ENCODE measurements around the gene BORCS6. TPM values are rescaled to one million over a fixed set of nuclear protein-coding genes. Genes with fewer than 3 reads are reported as not detected.
A peak's percentile ranks its signal among the peaks of the same experiment; 100 is the strongest.
"Not testable (repeated sequence)": the region's sequence is repeated elsewhere in the genome, so short reads cannot be mapped to it uniquely, and the experiment has no call there.

The BORCS6 gene
- total and polyA plus RNA-seq, 5 experiments from 2014 or later: 15.1 to 22.6 (median 16.1) TPM

GRCh38 chr17:8224891-8225812 is 35.2 kb upstream of the BORCS6 start:
- H3K4me1 Mint-ChIP-seq: peaks cover 50 to 85% (median 60%) of the 10 kb centered on the region in 4 donors
- H3K4me3 Mint-ChIP-seq: peak overlapping the region in 9 of 10 donors; percentile 50 to 99 (median 63)
- H3K36me3 Mint-ChIP-seq: peaks cover 7 to 53% (median 37%) of the 10 kb centered on the region in 3 donors
- ATAC-seq (no peak), DNase-seq (peak in 1 of 10 donors; percentile 14)
- POLR2A ChIA-PET: interaction anchor here (0.7 to 15.7 kb wide), 12 partner anchors 11 to 404 kb away, joined by 3 to 437 read pairs (median 48); partner anchors contain the start of genes ALOXE3, AURKB, BORCS6 and CTC1
- H3K9me3 Mint-ChIP-seq: peaks cover 0 to 17% (median 0%) of the 10 kb centered on the region in 9 donors
- H3K27me3 Mint-ChIP-seq: peaks cover 0 to 19% (median 0%) of the 10 kb centered on the region in 5 donors
- H3K27ac Mint-ChIP-seq: peak overlapping the region; percentile 83 to 100 (median 98)

- Mint-ChIP-seq H3K36me3 (peaks cover 0 to 39% (median 26%) of the 10 kb centered on the region in 3 donors), H3K9me3 (peaks cover 0 to 17% (median 0%) of the 10 kb centered on the region in 9 donors), H3K27ac (peak overlapping the region; percentile 93 to 100 (median 98)), H3K27me3 (peaks cover 0 to 19% (median 0%) of the 10 kb centered on the region in 5 donors), H3K4me1 (peaks cover 43 to 73% (median 65%) of the 10 kb centered on the region in 4 donors), H3K4me3 (peak overlapping the region; percentile 91 to 99 (median 96))
- POLR2A ChIA-PET: interaction anchor here (0.7 to 15.7 kb wide), 21 partner anchors 10 to 153 kb away, joined by 3 to 437 read pairs (median 27); partner anchors contain the start of genes ALOXE3, AURKB, BORCS6 and CTC1
- ATAC-seq (peak in 1 of 2 donors; percentile 5), DNase-seq (peak in 7 of 10 donors; percentile 27 to 74 (median 38))
Observed at GRCh38 chr17:8223356-8224126, 33.6 kb upstream of the BORCS6 start.

- peaks cover 0 to 17% (median 0%) of the 10 kb centered on the region in 9 donors for H3K9me3 Mint-ChIP-seq
- peaks cover 43 to 72% (median 66%) of the 10 kb centered on the region in 4 donors for H3K4me1 Mint-ChIP-seq
- ATAC-seq (peak; percentile 45 to 47), DNase-seq (peak; percentile 80 to 96 (median 90))
- H3K36me3 Mint-ChIP-seq: peaks cover 0 to 32% (median 22%) of the 10 kb centered on the region in 3 donors
- H3K27ac Mint-ChIP-seq: peak overlapping the region; percentile 93 to 100 (median 98)
- peaks cover 0 to 19% (median 0%) of the 10 kb centered on the region in 5 donors for H3K27me3 Mint-ChIP-seq
- POLR2A ChIA-PET: interaction anchor here (0.6 to 15.7 kb wide), 20 partner anchors 13 to 537 kb away, joined by 3 to 437 read pairs (median 30); partner anchors contain the start of genes ALOXE3, AURKB, BORCS6 and CTC1
- H3K4me3 Mint-ChIP-seq: peak overlapping the region; percentile 91 to 99 (median 96)
Observed at GRCh38 chr17:8222630-8223355, 32.8 kb upstream of the BORCS6 start.

- Mint-ChIP-seq H3K36me3 (peaks cover 0 to 27% (median 17%) of the 10 kb centered on the region in 3 donors), H3K4me1 (peaks cover 41 to 68% (median 62%) of the 10 kb centered on the region in 4 donors), H3K27ac (peak overlapping the region; percentile 93 to 100 (median 98)), H3K27me3 (peaks cover 0 to 19% (median 0%) of the 10 kb centered on the region in 5 donors), H3K9me3 (peaks cover 0 to 17% (median 0%) of the 10 kb centered on the region in 9 donors), H3K4me3 (peak overlapping the region; percentile 91 to 99 (median 96))
- POLR2A ChIA-PET: interaction anchor here (0.6 to 15.7 kb wide), 24 partner anchors 9 to 536 kb away, joined by 3 to 437 read pairs (median 22); partner anchors contain the start of genes ALOXE3, AURKB, BORCS6 and CTC1
- DNase-seq: peak in 3 of 10 donors; percentile 76 to 89 (median 78)
- ATAC-seq: peak; percentile 40 to 44
Observed at GRCh38 chr17:8222380-8222629, 32.3 kb upstream of the BORCS6 start.

GRCh38 chr17:8221663-8222379 is 31.8 kb upstream of the BORCS6 start:
- H3K4me3 Mint-ChIP-seq: peak overlapping the region; percentile 91 to 99 (median 96)
- peaks cover 36 to 63% (median 58%) of the 10 kb centered on the region in 4 donors for H3K4me1 Mint-ChIP-seq

GRCh38 chr17:8220783-8221662 is 31.0 kb upstream of the BORCS6 start:
- POLR2A ChIA-PET: interaction anchor here (0.7 to 15.7 kb wide), 28 partner anchors 10 to 744 kb away, joined by 3 to 437 read pairs (median 11); partner anchors contain the start of genes ALOXE3, AURKB, BORCS6 and CTC1
- H3K9me3 Mint-ChIP-seq: peaks cover 0 to 17% (median 0%) of the 10 kb centered on the region in 9 donors
- peak; percentile 73 to 92 (median 86) for DNase-seq
- H3K27me3 Mint-ChIP-seq: peaks cover 0 to 19% (median 0%) of the 10 kb centered on the region in 5 donors
- H3K27ac Mint-ChIP-seq: peak overlapping the region; percentile 93 to 100 (median 98)
- peaks cover 0 to 16% (median 12%) of the 10 kb centered on the region in 3 donors for H3K36me3 Mint-ChIP-seq
- peaks cover 30 to 55% (median 50%) of the 10 kb centered on the region in 4 donors for H3K4me1 Mint-ChIP-seq
- peak overlapping the region; percentile 91 to 99 (median 96) for H3K4me3 Mint-ChIP-seq
- peak; percentile 18 to 34 for ATAC-seq

More at GRCh38 chr17:8221663-8222379, 31.8 kb upstream of the BORCS6 start:
- ATAC-seq (peak; percentile 62 to 64), DNase-seq (peak; percentile 78 to 100 (median 94))
- Mint-ChIP-seq H3K36me3 (peaks cover 0 to 22% (median 17%) of the 10 kb centered on the region in 3 donors), H3K27me3 (peaks cover 0 to 19% (median 0%) of the 10 kb centered on the region in 5 donors), H3K27ac (peak overlapping the region; percentile 93 to 100 (median 98)), H3K9me3 (peaks cover 0 to 17% (median 0%) of the 10 kb centered on the region in 9 donors)
- POLR2A ChIA-PET: interaction anchor here (0.7 to 15.7 kb wide), 27 partner anchors 10 to 535 kb away, joined by 3 to 437 read pairs (median 12); partner anchors contain the start of genes ALOXE3, AURKB, BORCS6 and CTC1

GRCh38 chr17:8214000-8214399 is 24.0 kb upstream of the BORCS6 start:
- H3K27me3 Mint-ChIP-seq, H3K27ac Mint-ChIP-seq, ATAC-seq, H3K36me3 Mint-ChIP-seq, H3K4me3 Mint-ChIP-seq, H3K9me3 Mint-ChIP-seq, DNase-seq: not testable (repeated sequence)
- POLR2A ChIA-PET: interaction anchor here (0.6 to 11.7 kb wide), 4 partner anchors 8 to 168 kb away, joined by 3 to 118 read pairs (median 3); no protein-coding TSS in a partner anchor
- H3K4me1 Mint-ChIP-seq: peaks cover 13 to 21% (median 18%) of the 10 kb centered on the region in 4 donors

- Mint-ChIP-seq H3K36me3 (no peaks in the 10 kb centered on the region), H3K4me3 (no peak overlapping the region), H3K9me3 (no peaks in the 10 kb centered on the region), H3K27me3 (no peaks in the 10 kb centered on the region), H3K27ac (no peak overlapping the region), H3K4me1 (peaks cover 13 to 21% (median 15%) of the 10 kb centered on the region in 4 donors)
- DNase-seq (no peak), ATAC-seq (no peak)
- POLR2A ChIA-PET: interaction anchor here (0.5 to 11.7 kb wide), 5 partner anchors 9 to 55 kb away, joined by 3 to 118 read pairs (median 4); partner anchors contain the start of gene BORCS6
Observed at GRCh38 chr17:8212312-8213180, 22.6 kb upstream of the BORCS6 start.
